ENCODE measurements around the gene KCNIP4.

DNA sequence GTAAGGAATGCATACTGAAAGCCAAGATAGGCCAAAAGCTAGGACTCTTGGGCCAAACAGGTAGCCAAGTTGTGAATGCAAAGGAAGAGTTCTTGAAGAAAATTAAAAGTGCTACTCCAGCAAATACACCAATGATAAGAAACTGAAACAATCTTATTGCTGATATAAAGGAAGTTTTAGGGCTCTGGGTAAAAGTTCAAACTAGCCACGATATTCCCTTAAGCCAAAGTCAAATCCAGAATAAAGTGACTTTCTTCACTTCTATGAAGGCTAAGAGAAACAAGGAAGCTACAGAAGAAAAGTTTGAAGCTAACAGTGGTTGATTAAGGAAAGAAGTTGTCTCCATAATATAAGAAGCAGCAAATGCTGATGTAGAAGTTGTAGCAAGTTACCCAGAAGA lies 850.7 kb downstream of the KCNIP4 start:
- TF ChIP-seq EZH2phosphoT487 (IDR thresholded peaks at IDR 0.05; ENCODE audit: insufficient read depth, low read depth) (no peak), EZH2 (IDR thresholded peaks at IDR 0.05; ENCODE audit: insufficient read depth, poor library complexity, severe bottlenecking) (no peak)

All from GM23248 (cell line).